SK-N-MC (cell line): ENCODE results near the gene NT5DC1.

Experiments used
- EZH2 ChIP-seq: fragments of 200-600 bp; sonication (generic); IDR thresholded peaks from one replicate; pipeline ENCODE4 v1.6.1; 2017; ENCODE audit warnings: antibody characterized with exemption
- FOXP2 ChIP-seq: optimal IDR thresholded peaks from 2 replicates; pipeline ENCODE3; 2011; ENCODE audit warnings: mild to moderate bottlenecking, moderate library complexity; ENCODE audit not compliant: insufficient read depth; ENCODE audit errors: extremely low read length, control extremely low read depth
- POLR2AphosphoS5 ChIP-seq: IDR thresholded peaks from 2 replicates; pipeline ENCODE4 v1.6.1; 2012; ENCODE audit warnings: mild to moderate bottlenecking, low read depth, low read length, borderline replicate concordance

DNA sequence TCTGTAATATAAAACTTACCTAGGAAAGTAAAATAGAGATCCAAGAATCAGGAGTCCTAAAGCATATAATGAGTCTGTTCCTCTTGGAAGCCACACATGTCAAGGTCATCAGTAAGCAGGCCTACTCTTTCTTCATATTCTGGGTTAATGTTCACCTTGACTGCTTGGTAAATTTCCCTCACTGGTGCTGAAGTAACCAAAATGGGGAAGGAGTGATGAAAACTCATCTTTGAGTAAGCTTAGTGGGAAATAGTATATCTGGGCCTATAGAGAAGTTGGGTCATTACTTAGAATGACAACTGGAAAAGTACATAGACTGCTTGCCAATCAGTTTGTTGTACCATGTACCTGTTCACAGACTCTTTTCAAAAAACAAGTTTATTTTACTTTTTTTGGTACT lies 146.6 kb downstream of the NT5DC1 start:
- no peak for TF ChIP-seq POLR2AphosphoS5
- no peak for TF ChIP-seq EZH2
- TF ChIP-seq FOXP2: no peak
